Hindlimb muscle (tissue), 1 donor: ENCODE measurements around the gene TMEM151B. TPM values are rescaled to one million over a fixed set of nuclear protein-coding genes. Genes with fewer than 3 reads are reported as not detected.
"Not testable (repeated sequence)": the region's sequence is repeated elsewhere in the genome, so short reads cannot be mapped to it uniquely, and the experiment has no call there.

Experiments
- DNase-seq: peaks from one replicate; pipeline ENCODE4 v3.0.0-alpha.2; 2013
- polyA plus RNA-seq: library from polyadenylated mRNA; unstranded; fragments of 120-200 nt; gene quantifications from one replicate; pipeline ENCODE4 v1.2.1, GENCODE V29; 2013; ENCODE audit not compliant: insufficient read length

Gene TMEM151B
- polyA plus RNA-seq, 1 donor = 0.37 TPM

DNA sequence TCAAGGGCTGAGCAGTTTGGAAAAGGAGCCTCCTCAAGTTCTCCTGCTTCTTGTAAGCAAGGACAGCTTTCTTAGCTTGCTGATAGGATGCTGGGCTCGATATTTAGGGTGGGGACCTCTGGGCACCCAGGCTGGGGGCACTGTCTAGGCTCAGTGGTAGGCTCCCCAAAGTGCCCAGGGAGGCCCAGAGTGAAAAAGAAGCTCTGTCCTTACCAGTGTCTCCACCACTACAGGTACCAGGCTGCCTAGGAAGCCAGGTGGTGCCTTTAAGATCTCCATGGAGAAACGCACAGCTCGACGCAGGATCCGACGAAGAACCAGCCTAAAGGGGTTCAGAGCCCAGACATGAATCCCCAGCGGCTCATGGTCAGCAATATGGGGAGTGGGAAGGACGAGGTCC lies 36.5 kb downstream of the TMEM151B start:
- DNase-seq = no peak

GRCh38 chr6:44307217-44307616 lies 37.0 kb downstream of the TMEM151B start:
- no peak for DNase-seq

GRCh38 chr6:44309092-44309491 lies 38.8 kb downstream of the TMEM151B start:
- no peak for DNase-seq

- no peak for DNase-seq
These were observed 39.4 kb downstream of the TMEM151B start for GRCh38 chr6:44309631-44310030.

DNA sequence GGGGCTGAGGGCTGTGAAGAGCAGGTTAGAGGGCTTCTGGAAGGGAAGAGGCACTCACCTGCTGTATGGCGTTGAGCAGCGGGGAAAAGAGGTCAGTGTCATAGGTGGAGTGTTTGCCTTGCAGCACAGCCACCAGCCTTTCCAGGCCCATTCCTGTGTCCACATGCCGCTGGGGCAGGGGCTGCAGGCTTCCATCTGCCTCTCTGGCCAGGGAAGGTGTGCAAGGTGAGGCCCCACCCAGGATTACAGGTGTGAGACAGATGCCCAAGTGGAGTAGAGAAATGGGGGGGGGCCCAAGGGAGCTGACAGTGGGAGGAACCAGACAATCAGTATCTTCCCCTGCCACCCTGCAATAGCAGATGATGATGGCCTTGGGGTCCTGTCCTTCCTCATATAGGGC lies 40.0 kb downstream of the TMEM151B start:
- DNase-seq = no peak

GRCh38 chr6:44311304-44311703 lies 41.1 kb downstream of the TMEM151B start:
- DNase-seq = no peak

DNA sequence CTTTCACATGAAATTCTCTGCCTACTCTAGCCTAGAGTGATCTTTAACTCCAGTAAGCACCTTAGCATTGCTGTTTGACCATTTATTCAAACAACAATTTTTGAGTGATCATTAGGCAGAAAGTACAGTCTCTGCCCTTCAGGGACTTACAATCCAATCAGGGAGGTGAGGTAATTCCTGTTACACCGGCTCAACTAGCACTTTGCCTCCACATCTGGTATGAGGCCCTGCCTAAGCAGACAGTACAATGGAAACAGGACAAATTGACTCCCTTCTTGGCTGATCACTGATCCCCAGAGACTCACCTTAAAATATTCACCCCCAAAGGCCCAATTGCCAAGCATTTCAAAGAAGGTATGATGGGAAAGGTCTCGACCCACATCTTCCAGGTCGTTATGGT lies 41.5 kb downstream of the TMEM151B start:
- DNase-seq = no peak

DNA sequence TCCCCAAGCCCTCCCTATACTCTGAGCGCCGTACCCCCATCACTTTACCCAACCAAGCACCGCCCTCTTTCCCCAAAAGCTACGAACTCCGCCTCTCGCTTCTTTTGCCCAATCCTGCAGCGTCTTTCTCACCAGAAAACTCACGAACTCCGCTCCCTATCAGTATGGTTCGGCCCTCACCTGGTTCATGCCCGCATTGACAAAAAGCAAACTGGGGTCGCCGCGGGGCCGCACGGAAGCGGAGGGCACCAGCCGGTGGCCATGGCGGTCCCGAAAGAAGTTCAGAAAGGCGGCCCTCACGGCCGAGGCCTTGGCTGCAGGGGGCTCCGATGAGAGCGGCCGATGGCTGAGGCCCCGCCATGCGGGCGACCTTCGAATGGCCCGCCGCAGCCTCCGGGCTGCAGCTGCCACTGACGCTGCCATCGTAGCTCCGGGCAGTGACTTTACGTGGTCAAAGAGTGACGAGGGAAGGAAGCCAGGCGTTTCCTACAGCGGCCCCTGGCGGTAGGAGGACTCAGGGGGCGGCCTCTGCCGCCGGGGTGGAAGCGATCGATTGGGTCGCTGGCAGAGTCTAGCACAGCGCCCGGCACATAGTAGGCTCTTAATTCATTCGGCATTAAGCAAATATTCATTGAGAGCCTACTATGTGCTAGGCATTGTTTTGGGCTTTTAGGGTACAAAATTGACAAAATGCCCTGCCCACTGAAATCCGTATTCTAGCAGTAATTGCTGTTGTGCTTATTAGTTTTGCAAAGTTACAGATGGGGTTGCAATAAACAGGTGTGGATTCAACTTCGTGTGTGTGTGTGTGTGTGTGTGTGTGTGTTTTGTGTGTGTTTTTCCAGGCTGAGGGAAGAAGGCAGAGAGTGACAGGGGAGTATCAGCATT lies 42.9 kb downstream of the TMEM151B start, which contains the start of gene AARS2:
TSS of gene AARS2 (minus strand) at position 447 of the 888 bp plus-strand sequence. CDS start at position 423, 24 bp downstream.
- DNase-seq = peak; percentile 87

- DNase-seq = not testable (repeated sequence)
These were observed 44.4 kb downstream of the TMEM151B start for GRCh38 chr6:44314657-44315056.

GRCh38 chr6:44315516-44315915 lies 45.3 kb downstream of the TMEM151B start:
- DNase-seq = no peak

GRCh38 chr6:44315951-44316350 lies 45.7 kb downstream of the TMEM151B start:
- DNase-seq = no peak

GRCh38 chr6:44316481-44316880 lies 46.2 kb downstream of the TMEM151B start:
- DNase-seq = no peak

DNA sequence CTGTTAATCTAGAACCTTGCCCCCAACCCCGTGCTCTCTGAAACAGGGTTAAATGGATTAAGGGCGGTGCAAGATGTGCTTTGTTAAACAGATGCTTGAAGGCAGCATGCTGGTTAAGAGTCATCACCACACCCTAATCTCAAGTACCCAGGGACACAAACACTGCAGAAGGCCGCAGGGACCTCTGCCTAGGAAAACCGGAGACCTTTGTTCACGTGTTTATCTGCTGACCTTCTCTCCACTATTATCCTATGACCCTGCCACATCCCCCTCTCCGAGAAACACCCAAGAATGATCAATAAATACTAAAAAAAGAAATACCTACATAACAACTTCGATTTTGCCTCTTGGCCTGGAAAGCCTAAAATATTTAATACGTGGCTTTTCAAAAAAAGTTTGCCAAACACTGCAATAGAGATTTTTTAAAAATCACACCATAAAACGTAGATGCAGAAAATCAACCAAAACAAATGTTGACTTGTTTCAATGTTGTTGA lies 46.9 kb downstream of the TMEM151B start:
- DNase-seq = not testable (repeated sequence)

- no peak for DNase-seq
These were observed 51.0 kb downstream of the TMEM151B start for GRCh38 chr6:44321210-44321609.

GRCh38 chr6:44327096-44327495 lies 56.8 kb downstream of the TMEM151B start:
- no peak for DNase-seq

GRCh38 chr6:44327760-44328159 lies 57.5 kb downstream of the TMEM151B start:
- no peak for DNase-seq

DNA sequence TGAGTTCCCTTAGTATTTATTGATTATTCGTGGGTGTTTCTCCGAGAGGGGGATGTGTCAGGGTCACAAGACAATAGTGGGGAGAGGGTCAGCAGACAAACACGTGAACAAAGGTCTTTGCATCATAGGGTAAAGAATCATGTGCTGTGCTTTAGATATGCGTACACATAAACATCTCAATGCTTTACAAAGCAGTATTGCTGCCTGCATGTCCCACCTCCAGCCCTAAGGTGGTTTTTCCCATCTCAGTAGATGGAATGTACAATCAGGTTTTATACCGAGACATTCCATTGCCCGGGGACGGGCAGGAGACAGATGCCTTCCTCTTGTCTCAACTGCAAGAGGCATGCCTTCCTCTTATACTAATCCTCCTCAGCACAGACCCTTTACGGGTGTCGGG lies 58.0 kb downstream of the TMEM151B start:
- not testable (repeated sequence) for DNase-seq

DNA sequence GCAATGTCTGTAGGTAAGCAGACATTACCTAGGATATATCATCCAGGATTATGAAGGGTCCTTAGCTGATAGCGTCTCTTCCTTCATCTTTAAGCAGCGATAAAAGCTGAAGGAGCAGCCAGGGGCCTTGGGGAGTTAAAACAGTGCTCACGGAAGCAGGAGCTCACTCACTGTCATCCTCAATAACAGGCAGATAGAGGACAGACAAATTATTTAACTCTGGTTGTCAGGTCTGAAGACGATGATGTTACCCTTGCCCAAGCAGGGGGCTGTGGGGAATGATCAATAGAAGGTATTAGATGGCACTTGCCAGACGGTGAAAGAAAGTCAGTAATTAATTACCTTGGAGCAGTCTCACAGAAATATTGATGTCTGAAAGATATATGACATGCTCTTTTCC lies 59.6 kb downstream of the TMEM151B start:
- no peak for DNase-seq

GRCh38 chr6:44332585-44332984 lies 62.3 kb downstream of the TMEM151B start:
- peak; percentile 15 for DNase-seq

DNA sequence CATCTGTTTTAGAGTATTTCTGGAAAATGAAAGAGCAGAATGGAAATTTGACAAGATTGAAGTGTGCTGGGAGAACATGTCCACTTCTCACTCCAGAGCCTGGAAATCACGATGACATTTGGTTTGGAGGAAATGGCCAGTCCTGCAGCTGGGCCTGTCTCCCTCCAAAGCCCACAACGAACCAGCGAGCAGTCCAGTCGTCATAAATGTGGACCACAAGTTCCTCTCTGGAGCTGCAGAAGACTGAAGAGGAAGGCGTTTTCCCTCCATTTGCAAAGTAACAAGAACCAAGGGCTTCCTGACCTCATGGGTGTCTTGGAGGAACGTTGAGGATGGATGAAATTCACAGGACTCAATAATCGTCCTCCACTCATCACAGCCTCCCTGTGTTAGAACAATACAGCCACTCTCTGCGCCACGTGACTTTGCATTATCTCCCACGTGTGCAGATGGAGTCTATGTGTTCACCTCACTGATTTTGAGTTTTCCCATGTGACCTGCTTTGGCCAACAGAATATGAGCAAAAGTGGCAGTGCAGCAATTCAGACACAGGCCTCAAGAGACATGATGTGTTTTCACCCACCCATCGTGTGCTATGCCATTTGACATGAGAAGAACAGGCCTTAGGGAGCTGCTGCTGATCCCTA lies 63.1 kb downstream of the TMEM151B start:
- DNase-seq = no peak

DNA sequence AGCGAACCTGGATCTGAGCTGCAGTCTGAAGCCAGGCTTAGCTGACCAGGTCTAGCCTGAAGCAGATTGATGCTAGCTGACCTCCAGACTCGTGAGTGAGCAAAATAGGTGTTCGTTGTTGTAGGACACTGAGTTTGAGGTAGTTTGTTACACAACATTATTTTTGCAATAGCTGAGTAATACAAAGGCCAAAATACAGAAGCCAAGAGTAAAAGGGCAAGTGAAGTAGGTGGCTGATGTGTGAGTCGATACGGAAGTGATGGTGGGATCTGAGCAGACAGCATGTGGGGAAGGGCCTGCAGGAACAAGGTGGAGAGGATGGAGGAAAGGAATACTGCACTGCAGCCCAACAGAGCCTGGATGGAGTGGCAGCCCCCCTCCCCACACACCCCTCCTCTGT lies 63.7 kb downstream of the TMEM151B start:
- no peak for DNase-seq

GRCh38 chr6:44335631-44336030 lies 65.4 kb downstream of the TMEM151B start:
- no peak for DNase-seq
